Ishikawa (cell line): Measurements from ENCODE around the gene CGB3.

Experiments used
- CEBPB ChIP-seq: IDR thresholded peaks from 2 replicates; pipeline ENCODE4 v1.6.1; 2012
- CREB1 ChIP-seq: IDR thresholded peaks from 2 replicates; pipeline ENCODE4 v1.6.1; 2012; ENCODE audit warnings: low read depth
- EGR1 ChIP-seq: IDR thresholded peaks from 2 replicates; pipeline ENCODE4 v1.6.1; 2012
- EP300 ChIP-seq: IDR thresholded peaks from 2 replicates; pipeline ENCODE4 v1.6.1; 2012; ENCODE audit warnings: borderline replicate concordance
- FOXM1 ChIP-seq: IDR thresholded peaks from 2 replicates; pipeline ENCODE4 v1.6.1; 2012; ENCODE audit warnings: low read depth, borderline replicate concordance
- MAX ChIP-seq: IDR thresholded peaks from 2 replicates; pipeline ENCODE4 v1.6.1; 2012
- NFIC ChIP-seq: IDR thresholded peaks from 2 replicates; pipeline ENCODE4 v1.6.1; 2012
- RAD21 ChIP-seq: IDR thresholded peaks from 2 replicates; pipeline ENCODE4 v1.6.1; 2012; ENCODE audit warnings: low read depth
- REST ChIP-seq: IDR thresholded peaks from 2 replicates; pipeline ENCODE4 v1.6.1; 2012; ENCODE audit warnings: low read depth, mild to moderate bottlenecking
- TAF1 ChIP-seq: IDR thresholded peaks from 2 replicates; pipeline ENCODE4 v1.6.1; 2012; ENCODE audit warnings: low read depth, mild to moderate bottlenecking
- TEAD4 ChIP-seq: IDR thresholded peaks from 2 replicates; pipeline ENCODE4 v1.6.1; 2012
- YY1 ChIP-seq: IDR thresholded peaks from 2 replicates; pipeline ENCODE4 v1.6.1; 2012; ENCODE audit warnings: low read depth
- ZBTB7A ChIP-seq: IDR thresholded peaks from 2 replicates; pipeline ENCODE4 v1.6.1; 2012; ENCODE audit warnings: low read depth
- TF ChIP-seq, protein P1 (sequence below): IDR thresholded peaks from 2 replicates; pipeline ENCODE4 v1.6.1; 2012

GRCh38 chr19:49017666-49018351, 6.3 kb downstream of the CGB3 start:
- TF ChIP-seq YY1 (no peak), EP300 (no peak), ZBTB7A (no peak), NFIC (no peak), CEBPB (no peak), TAF1 (no peak), CREB1 (no peak), EGR1 (no peak), MAX (no peak), REST (no peak), TEAD4 (no peak), FOXM1 (no peak), RAD21 (no peak)
- TF ChIP-seq, protein P1, sequence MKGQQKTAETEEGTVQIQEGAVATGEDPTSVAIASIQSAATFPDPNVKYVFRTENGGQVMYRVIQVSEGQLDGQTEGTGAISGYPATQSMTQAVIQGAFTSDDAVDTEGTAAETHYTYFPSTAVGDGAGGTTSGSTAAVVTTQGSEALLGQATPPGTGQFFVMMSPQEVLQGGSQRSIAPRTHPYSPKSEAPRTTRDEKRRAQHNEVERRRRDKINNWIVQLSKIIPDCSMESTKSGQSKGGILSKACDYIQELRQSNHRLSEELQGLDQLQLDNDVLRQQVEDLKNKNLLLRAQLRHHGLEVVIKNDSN = no peak
